ENCODE data around the gene NT5DC3.

Gene NT5DC3

DNA sequence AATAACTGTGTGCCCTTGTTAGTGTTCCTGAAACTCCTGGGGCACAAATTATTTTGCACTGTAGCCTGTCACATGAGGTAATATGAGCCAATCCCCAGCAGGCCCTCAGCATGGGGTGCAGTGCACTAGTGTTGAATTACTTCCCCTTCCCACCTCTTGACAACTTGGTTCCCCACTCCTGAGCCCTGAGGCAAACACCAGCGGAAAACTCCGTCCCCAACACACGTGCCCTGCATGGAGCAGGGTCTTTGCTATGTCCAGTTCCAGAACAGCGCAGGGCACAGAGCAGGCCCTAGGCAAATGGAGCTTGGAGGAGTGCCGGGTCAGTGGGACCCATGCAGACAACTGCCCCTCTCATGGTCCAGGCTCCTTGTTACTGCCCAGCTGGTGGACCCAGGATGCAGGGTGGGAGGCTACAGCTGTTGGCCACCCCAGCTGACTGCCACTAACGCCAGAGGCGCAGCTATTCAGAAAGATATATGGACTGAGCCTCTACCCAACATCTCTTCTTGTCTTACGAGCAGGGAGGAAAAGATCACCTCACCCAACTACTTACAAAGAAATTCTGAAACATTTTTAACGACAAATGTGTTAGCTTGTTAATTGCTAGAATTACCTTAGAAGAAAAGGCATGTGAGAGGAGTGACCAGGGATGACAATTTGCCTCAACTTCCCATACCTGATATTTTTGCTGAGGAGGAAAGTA, 71.6 kb downstream of the NT5DC3 start:
- TF ChIP-seq, protein P1, sequence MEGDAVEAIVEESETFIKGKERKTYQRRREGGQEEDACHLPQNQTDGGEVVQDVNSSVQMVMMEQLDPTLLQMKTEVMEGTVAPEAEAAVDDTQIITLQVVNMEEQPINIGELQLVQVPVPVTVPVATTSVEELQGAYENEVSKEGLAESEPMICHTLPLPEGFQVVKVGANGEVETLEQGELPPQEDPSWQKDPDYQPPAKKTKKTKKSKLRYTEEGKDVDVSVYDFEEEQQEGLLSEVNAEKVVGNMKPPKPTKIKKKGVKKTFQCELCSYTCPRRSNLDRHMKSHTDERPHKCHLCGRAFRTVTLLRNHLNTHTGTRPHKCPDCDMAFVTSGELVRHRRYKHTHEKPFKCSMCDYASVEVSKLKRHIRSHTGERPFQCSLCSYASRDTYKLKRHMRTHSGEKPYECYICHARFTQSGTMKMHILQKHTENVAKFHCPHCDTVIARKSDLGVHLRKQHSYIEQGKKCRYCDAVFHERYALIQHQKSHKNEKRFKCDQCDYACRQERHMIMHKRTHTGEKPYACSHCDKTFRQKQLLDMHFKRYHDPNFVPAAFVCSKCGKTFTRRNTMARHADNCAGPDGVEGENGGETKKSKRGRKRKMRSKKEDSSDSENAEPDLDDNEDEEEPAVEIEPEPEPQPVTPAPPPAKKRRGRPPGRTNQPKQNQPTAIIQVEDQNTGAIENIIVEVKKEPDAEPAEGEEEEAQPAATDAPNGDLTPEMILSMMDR (IDR thresholded peaks at IDR 0.05), result no peak

DNA sequence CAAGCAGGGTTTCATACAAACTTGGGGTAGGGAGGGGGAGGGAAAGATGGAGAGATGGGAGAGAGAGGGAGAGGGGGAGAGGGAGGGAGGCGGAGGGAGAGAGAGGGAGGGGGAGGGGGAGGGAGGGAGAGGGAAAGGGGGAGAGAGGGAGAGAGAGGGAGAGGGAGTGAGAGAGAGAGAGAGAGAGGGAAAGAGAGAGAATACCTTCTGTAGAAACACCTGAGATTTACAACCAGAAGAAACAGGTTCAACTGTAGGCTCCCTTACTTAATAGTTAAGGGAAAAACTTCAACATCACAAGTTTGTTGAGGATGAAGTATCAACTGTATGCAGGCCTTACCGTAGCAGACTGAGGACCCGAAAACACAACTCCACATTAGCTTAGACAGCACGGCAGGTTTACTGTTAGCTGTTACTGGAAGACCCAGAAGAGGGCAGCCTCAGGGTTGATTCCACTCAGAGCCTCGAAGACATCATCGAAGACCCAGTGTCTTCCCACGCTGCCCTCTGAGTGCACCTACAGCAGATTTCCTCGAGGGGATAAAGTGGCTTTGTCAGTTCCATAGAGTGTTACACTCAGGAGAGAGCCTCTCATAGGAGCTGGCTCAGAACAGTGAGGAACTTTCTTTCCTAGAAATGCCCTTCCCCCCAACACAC, 72.4 kb downstream of the NT5DC3 start:
- TF ChIP-seq, protein P1 (IDR thresholded peaks at IDR 0.05), result 0 out of 2 replicates have a peak, but pooled peaks have one; percentile 12

DNA sequence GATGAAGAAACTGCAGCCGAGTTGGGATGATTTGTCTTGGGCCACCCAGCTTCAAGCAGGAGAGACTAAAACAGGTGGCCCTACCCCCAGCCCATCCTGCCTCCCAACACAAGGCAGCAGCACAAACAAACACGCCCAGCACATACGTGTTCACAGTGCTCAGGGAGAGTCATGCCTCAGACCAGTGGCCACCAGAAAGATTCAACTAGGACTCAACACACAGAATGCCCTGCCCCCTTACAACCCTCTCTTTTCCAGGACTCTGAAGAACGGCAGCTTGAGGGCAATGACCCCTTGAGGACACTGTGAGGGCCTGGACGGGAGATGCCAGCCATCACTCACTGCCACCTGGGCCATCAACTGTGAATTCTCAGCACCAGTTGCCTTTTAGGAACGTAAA, 75.0 kb downstream of the NT5DC3 start:
- TF ChIP-seq, protein P1 (IDR thresholded peaks at IDR 0.05), result no peak

DNA sequence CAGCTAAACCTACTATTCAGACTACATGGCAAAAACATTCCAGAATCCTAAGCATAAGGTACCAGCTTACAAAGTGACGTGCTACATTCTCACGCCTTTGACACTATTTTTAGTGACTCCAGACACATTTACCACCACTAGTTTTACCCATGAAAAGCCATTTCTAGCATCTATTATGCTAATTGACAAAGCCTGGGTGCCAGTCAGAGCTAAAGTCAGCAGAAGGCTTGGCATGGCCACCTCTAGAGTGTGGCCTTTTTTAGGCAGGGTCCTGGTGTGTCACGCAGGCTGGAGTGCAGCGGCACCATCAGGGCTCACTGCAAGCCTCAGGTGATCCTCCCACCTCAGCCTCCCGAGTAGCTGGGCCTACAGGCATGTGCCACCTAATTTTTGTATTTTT, 75.7 kb downstream of the NT5DC3 start:
- TF ChIP-seq, protein P1 (IDR thresholded peaks at IDR 0.05), result no peak

DNA sequence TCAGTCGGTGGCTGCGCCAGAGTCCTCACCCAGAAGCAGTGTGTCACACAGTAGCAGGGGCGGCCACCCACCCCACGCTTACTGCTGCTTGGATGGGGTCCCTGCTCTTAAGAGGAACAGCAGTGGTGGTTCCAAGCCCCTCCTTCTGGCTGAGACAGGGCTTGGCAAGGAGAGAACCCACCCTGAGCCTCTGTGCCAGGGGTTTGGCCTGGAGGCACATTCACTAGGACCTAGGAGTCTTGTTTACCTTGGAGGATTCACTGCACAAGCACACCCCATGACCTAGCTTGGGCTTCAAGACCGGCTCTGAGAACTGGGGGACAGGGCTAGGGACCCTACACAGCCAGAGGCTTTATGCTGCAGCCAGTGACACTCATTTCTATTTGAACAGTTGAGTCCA, 78.6 kb downstream of the NT5DC3 start:
- TF ChIP-seq, protein P1 (IDR thresholded peaks at IDR 0.05), result no peak

DNA sequence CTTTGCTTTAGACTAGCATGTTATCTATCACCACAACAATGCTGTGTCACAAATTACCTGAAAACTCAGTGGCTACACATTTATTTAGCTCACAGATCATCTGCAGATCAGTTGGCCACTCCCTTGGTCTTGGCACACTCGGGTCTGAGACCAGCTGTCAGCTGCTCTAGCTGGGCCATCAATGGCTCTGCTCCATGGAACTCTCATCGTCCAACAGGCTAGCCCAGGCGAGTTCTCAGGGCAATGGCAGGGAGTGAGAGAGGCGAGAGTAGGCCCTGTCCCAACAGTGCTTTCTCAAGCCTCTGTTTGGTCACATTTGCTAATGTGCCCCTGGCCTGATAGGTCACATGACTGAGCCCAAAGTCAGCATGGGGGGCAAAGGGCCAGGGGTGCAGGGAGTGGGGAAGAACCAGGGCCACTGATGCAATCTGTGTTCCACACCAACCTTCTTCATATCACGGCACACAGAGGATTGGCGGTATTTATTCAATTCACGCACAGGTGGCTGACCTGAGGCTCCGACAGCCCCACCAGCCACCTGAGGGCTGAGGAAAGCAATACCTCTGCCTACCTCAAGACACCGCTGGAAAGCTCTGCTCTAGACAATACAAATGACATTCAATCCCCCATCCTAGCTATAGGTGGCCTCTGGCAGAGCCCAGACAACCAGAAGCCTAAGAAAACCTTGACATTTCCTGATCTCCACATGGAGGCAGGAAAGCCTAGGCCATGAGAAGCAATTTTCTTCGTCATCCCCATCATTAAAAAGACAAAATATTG, 82.5 kb downstream of the NT5DC3 start:
- TF ChIP-seq, protein P1 (IDR thresholded peaks at IDR 0.05), result no peak

DNA sequence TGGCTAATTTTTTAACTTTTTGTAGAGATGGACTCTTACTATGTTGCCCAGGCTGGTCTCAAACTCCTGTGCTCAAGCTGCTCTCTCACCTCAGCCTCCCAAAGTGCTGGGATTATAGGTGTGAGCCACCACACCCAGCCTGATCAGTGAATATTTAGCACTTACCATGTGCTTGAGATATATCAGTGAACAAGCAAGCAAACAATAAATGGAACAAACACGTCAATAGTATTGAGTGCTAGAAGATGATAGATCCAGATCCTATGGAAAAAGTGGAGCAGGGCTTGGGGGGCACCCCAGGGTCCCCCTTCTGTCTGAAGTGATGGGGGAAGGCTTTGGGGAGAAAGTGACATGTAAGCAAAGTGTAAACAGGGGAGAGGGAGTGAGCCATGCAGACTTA, 83.8 kb downstream of the NT5DC3 start:
- TF ChIP-seq, protein P1 (IDR thresholded peaks at IDR 0.05), result no peak
